HG02970 (cell line): ENCODE measurements around the gene GPR179.

Experiments used
- ATAC-seq: cut with Tn5 transposase; IDR thresholded peaks from one replicate; pipeline ENCODE4 v1.9.1; 2021; ENCODE audit warnings: mild to moderate bottlenecking, moderate library complexity, moderate number of reproducible peaks; ENCODE audit not compliant: unreplicated experiment, low FRiP score

The GPR179 gene, protein sequence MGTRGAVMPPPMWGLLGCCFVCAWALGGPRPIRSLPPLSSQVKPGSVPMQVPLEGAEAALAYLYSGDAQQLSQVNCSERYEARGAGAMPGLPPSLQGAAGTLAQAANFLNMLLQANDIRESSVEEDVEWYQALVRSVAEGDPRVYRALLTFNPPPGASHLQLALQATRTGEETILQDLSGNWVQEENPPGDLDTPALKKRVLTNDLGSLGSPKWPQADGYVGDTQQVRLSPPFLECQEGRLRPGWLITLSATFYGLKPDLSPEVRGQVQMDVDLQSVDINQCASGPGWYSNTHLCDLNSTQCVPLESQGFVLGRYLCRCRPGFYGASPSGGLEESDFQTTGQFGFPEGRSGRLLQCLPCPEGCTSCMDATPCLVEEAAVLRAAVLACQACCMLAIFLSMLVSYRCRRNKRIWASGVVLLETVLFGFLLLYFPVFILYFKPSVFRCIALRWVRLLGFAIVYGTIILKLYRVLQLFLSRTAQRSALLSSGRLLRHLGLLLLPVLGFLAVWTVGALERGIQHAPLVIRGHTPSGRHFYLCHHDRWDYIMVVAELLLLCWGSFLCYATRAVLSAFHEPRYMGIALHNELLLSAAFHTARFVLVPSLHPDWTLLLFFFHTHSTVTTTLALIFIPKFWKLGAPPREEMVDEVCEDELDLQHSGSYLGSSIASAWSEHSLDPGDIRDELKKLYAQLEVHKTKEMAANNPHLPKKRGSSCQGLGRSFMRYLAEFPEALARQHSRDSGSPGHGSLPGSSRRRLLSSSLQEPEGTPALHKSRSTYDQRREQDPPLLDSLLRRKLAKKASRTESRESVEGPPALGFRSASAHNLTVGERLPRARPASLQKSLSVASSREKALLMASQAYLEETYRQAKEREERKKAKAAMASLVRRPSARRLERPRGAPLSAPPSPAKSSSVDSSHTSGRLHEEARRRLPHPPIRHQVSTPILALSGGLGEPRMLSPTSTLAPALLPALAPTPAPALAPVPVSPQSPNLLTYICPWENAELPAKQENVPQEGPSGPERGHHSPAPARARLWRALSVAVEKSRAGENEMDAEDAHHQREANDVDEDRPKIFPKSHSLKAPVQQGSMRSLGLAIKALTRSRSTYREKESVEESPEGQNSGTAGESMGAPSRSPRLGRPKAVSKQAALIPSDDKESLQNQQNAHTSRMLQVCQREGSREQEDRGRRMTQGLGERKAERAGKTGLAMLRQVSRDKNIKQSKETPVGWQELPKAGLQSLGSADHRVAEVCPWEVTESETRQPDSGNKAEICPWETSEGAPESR (N-terminal part only)

DNA sequence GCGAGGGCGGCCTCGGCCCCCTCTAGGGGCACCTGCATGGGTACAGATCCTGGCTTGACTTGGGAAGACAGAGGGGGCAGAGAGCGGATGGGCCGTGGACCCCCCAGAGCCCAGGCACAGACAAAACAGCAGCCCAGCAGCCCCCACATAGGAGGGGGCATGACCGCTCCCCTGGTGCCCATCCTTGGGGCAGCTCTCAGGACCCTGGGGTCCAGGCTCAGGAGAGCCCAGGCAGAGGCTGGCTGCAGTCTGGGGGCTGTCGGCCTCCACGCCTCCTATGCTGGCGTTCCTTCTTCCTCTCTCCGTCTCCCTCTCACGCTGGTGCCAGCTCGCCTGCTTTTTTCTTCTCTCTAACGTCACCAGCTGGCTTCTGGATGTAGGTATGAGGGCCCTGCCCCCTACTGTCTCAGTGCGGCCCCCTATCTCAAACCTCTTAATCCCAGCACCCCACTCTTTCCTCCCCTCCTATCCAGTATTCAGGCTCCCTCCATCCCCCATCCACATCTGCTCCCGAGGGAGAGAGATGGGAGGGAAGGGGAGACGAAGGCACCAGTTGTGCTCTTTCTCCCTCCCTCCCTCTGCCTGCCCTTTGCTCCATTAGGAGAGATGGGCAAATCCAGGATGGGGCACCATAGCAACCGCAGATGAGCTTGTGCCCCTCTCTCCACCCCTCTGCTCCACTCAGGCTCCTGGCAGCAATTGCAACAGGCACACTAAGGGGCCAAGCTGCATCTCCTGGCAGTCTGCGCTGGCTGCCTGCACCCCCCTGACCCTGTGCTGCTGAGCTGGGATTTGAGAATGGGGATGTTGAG lies at the start of gene GPR179:
GPR179 (minus strand) TSS at position 349 of the 812 bp plus-strand sequence; CDS start at position 182, 167 bp downstream.
- no peak for ATAC-seq

DNA sequence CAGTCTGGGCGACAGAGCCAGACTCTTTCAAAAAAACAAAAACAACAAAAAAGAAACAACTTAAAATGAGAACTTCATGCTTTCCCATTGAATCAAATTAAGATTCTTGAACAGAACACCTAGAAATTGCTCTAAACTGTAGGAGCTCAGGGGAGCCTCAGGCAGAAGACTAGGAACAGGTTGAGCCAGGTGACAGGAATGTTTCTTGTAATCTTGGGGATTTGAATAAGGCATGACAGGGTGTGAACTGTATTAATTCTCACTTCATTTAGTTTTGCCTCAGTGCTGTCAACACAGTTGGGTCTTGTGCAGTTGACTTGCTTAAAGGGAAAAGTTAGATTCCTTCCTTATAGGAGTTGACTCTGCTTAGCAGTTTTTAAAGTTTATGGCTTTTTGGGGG lies 35.7 kb upstream of the GPR179 start:
- ATAC-seq, result no peak

DNA sequence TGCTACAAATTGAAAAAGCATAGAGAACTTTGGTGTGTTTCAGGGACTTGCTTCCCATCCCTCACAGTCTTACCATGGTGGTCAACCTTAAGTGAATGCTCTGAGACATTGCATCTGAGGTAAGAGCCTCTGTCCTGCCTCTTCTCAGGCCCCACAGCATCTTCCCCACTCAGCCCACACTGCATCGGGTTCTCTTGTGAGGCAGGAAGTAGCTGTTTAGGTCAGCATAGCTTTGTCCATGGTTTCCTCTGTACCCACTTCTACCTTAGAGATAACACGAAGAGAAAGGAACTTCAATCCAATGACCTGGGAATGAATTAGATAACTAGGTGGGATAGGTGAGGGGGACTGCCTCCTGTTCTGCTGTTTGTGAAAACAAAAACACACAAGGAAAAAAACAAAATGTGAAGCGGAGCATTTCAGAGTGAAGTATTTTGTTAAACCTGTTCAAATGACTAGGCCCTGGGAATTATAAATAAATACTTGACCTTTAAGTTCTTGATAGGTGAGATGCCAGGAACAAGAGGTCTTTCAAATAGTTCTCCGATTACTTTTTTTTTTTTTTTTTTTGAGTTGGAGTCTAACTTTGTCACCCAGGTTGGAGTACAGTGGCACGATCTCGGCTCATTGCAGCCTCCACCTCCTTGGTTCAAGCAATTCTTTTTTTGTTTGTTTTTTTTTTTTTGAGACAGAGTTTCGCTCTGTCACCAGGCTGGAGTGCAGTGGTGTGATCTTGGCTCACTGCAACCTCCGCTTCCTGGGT lies 25.5 kb upstream of the GPR179 start:
- no peak for ATAC-seq

DNA sequence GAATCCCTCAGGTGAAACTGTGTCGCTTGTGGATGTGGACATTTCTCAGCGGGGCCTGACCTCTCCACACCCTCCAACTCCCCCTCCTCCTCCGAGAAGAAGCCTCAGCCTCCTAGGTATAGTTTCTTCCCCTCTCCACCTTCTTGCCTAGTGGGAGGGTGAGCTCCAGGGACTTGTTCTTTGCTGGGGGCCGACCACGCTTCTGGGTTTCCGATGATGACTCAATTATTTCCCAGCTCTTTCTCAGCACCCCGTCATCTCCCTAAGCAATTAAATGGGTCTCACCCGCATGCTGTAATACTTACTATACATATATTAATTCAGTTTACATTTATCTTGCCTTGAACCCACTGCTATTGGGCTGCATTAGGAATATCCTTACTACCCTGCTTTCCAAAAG lies 21.0 kb upstream of the GPR179 start:
- ATAC-seq, result no peak

DNA sequence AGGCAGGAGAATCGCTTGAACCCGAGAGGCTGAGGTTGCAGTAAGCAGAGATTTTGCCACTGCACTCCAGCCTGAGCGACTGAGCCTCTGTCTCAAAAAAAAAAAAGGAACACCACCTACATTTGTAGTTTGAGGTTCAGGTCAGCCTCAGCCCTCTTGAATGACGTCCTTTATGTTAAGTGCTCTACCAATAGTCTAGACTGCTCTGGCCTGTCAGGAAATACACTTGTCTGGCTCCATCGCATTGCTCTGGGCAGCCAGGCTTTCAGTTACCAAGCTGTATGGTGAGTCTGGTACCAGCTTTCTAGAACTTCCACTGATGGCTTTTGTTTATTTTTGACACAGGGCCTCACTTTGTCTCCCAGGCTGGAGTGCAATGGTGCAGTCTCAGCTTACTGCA lies 19.3 kb upstream of the GPR179 start:
- no peak for ATAC-seq

DNA sequence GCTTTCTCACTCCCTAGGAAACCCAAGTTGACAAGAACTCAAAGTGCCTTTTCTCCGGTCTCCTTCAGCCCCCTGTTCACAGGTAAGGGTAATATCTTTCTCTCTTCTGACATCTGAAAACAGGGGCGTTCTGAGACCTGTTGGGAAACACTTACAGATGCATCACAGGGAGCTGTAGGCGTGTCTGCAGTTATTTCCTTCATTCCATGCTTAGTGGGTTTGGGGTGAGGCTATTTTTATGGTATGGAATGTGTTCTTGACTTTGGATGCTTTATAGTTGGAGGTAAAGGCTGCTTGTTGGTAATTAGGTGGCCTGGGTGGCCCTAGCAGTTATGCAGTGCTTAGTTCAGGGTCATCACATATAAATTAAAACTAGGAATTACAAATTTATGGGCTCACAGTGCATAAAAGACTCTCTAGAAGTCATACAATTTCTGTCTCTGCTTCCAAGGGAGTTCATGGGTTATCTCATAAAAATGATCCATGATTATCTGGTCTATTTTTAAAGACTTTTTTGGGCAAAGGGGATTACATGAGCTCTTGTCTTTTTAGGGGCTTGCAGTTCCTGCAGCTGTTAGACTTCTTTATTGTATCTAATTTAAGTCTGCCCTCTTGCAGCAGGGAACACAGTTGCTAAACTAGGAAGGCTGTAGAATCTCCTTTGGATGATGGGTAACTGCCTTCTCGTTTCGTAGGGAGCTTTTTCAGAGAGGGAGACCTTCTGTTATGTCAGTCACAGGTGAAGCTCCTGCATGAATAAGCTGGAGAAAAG lies 18.1 kb upstream of the GPR179 start:
- no peak for ATAC-seq

DNA sequence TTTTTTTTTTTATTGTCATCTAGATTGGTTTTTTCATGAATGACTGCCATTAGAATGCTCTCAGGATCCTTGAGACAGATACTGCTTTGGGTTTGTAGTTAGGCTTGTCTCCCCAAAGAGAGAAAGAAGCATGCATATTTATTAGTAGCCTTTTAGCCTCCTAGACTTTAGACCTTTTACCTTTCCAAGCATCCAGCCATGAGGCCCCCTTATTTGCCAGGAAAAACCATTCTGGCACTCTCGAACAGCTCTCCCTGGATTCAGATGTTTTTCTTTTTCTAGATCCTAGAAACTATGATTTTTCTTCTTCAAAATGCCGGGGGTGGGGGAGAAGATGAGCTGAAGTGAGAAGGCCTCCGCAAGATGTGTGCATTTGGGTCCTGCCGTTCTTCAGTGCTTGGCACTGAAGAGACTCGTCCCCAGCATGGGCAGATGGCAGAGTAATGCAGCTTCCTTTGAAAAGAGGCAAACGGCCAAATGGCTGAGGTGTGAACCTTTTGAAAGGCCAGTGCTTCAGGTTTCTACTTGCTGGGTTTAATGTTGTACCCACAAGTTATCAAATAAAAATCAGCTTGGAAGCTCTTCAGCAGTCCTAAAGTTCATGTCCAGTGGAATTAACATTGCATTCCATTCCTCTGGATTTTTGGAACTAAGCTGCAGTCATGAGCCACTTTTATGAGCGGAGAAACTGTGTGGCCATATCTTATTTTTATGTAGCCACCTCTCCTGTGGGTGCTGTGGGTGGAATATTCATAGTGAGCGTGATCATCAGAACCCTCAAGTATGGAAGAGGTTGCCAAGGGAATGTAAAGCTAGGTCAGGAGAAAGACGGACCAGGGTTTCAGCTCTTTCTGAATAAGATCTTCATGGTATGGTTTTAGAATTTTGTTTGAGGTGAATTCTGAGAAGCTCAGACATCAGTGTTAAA lies 15.1 kb upstream of the GPR179 start:
- no peak for ATAC-seq

DNA sequence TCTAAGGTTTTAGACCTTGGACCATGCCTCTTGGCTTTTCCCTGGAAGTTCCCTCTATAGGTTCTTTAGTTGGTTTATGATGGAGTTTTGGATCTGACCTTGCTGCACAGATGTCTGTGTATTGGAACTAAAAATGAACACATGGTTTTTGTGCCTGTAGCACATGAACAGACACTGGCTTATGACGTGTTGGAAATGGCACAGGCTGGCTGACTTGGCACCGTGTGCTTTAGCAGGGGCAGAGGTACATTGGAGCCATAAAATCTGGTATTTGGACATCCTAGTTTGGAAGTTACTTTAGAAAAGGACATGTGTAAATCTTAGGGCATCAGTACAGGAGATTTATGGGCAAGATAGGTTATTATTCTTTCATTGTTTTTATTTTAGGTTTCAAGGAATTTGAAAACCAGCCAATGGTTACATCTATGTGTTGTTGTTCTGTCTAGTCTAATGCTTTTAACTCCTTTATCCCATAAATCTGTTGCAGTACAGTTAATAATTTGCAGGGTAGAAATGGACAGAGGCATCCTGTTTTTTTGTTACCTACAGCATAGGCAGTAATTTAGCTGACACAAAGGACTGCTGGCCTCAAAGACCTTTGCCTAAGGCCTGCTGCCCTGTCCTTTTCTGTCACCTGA lies 13.8 kb upstream of the GPR179 start:
- no peak for ATAC-seq

DNA sequence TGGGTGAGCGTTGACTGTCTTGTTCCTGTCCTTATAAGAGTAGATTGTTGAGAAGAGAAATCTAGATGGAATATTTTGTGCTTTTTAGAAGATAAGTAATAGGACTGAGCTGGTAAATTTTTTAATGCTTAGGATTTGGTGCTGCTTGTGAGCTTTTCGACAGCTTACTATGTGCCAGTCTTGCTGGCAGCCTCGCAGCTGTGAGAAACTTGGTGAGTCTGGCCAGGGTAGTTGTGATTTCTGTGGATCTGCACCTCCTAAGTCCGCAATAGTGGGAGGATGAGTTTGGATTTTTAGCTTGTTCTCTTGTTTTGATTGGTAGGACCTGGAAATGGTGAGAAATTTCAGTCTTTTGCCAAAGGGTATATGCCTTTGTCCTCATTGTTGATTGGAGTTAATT lies 11.5 kb upstream of the GPR179 start:
- ATAC-seq, result no peak

DNA sequence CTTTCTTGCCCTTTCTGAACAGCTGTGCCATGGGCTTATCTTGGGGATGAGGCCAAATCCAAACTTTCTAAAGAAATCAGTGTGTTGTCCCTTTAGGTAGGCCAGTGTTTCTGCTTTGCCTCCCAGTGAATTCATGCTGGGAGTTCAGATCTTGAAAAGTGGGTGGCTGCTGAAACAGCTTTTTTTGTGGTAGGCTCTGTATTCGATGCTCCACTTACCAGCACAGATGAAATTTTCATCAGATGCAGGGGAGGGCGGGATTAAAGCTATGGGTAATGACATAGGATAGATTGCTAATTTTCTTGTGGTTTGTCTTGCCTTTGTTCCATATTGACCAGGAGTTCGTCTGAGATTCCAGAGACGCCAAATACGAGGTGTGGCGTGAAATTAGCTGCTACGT lies 10.7 kb upstream of the GPR179 start:
- no peak for ATAC-seq

DNA sequence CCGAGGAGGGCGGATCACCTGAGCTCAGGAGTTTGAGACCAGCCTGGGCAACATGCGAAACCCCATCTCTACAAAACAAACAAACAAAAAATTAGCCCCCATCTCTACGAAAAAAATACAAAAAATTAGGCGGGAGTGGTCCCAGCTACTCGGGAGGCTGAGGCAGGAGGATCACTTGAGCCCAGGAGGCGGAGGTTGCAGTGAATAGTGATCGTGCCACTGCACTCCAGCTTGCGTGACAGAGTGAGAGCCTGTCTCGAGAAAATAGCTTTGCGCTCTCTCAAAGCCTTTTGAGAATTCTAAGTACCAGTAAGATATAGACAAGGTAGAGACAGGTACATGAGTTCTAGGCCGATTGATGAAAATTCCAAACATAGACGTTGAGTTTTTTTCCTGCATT lies 9.9 kb upstream of the GPR179 start:
- ATAC-seq, result no peak

DNA sequence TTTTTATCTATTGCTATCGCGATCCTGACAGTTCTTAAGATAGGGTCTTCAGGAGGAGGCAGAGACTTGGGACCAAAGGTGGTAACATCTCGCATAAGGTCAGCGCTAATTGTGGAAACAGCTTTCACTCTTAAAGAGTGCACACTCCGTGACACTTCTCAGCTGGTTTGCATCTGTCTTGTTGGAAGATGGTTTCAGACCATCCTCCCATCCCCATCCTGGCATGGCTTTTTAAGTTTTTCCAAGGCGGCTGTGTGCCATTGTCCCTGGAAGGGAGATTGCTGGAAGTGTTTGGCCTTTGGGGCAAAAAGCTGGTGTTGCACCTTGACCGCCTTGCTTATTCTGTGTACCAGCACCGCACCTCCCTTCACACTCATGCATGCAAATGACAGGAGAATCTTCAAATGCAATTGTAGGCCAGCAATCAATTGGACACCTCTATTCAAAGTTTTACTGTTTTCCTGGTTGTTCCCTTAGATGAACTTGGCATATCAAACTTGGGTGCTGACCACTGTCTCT lies 9.4 kb upstream of the GPR179 start:
- no peak for ATAC-seq

DNA sequence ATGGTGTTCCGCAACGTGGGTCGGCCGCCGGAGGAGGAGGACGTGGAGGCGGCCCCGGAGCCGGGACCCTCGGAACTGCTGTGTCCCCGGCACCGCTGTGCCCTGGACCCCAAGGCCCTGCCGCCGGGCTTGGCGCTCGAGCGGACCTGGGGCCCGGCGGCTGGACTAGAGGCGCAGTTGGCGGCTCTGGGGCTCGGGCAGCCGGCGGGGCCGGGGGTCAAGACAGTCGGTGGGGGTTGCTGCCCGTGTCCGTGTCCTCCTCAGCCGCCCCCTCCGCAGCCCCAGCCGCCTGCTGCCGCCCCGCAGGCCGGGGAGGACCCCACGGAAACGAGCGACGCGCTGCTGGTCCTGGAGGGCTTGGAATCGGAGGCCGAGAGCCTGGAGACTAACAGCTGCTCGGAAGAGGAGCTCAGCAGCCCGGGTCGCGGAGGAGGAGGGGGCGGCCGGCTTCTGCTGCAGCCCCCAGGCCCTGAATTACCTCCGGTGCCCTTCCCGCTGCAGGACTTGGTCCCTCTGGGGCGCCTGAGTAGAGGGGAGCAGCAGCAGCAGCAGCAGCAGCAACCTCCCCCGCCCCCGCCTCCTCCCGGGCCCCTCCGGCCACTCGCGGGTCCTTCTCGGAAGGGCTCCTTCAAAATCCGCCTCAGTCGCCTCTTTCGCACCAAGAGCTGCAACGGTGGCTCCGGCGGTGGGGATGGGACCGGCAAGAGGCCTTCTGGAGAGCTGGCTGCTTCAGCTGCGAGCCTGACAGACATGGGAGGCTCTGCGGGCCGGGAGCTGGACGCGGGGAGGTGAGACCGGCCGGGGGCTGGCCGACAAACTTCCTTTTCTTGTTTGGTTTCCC lies 8.7 kb upstream of the GPR179 start:
- ATAC-seq, result peak; percentile 5

DNA sequence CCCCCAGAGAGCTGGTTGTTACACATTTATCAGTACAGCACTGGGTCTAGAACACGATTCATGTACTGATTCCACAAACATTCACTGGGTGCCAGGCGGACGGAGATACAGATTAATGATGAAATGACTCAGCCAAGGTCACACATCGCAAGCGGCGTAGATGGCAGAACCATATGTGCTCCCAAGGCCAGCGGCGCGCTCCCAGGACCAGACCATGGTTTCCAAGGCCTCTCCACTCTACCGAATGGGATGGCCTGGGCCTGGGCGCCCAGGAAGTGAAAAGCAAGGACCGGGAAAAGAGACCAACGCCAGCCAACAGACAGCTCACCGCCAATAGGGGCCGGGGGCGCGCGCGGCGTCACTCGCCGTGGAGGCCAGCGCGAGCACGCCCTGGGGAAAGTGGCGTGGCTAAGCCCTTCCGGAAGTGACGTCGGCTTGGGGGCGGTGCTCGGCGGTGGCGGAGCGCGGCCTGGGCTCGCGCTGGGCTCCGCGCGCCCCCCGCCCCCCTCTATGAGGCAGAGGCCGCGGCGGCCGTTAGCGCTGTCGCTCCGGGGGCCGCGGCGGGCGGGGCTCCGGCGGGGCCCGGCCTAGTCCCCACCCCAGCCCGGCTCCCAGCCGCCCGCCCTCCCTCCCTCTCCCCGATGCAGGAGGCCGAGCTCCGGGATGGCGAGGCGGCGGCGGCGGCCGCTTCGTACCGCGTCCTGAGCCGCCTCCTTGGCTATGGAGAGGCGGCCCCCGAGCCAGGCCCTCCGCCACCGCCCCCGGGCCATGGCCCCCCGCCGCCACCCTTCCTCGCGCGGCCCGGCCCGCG lies 7.9 kb upstream of the GPR179 start, which contains the start of gene SOCS7:
SOCS7 (plus strand) TSS at position 433 of the 811 bp plus-strand sequence; CDS start at position 642, 209 bp downstream.
- ATAC-seq, result peak; percentile 89

DNA sequence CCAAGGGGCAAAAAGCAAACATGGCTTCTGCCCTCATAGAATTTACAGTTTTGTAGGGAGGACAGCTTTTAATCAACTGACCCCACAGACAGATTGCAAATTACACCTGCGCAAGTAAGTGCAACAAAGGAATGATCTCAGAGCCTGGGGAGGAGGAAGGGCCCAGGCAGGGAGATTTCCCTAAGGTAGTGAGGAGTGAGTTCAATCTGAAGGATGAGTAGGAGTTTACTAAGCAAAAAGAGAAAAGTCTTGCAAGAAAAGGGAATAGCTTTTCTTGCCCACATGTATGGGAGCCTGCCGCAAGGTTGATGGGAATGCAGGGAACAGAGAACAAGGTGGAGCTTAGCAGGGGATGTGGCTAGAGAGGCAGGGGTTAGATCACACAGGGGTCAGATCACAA lies 6.3 kb upstream of the GPR179 start:
- ATAC-seq, result no peak
